Liver (tissue), 3 donors: ENCODE results near the gene PPT1.

Experiments used
- ATF3 ChIP-seq: IDR thresholded peaks from 2 replicates; pipeline ENCODE4 v1.6.1; 2016; ENCODE audit warnings: antibody characterized with exemption
- CTCF ChIP-seq: fragments of 150-350 bp; IDR thresholded peaks from 2 replicates; pipeline ENCODE4 v1.5.1; 2017; ENCODE audit warnings: improper control_type of control experiment, low read depth, low read length; ENCODE audit not compliant: missing input control
- GABPA ChIP-seq, 2 donors: IDR thresholded peaks in 1 of 2; conservative IDR thresholded peaks in 1 of 2; 2 replicates each; pipeline ENCODE4 v1.6.1; 2016; ENCODE audit warnings: antibody characterized with exemption in 2 of 2, mild to moderate bottlenecking in 1 of 2, moderate library complexity in 1 of 2
- HNF4A ChIP-seq, 2 donors: conservative IDR thresholded peaks; 2 replicates each; pipeline ENCODE4 v1.6.1; 2016; ENCODE audit warnings: antibody characterized with exemption in 2 of 2, mild to moderate bottlenecking in 2 of 2
- YY1 ChIP-seq: IDR thresholded peaks from 2 replicates; pipeline ENCODE4 v1.6.1; 2016; ENCODE audit warnings: antibody characterized with exemption, mild to moderate bottlenecking
- donor health status: healthy.
- donor health status: healthy.

GRCh38 chr1:40030528-40031135 is 66.4 kb downstream of the PPT1 start:
- TF ChIP-seq GABPA (IDR thresholded peaks at IDR 0.05 in 1 of 2, conservative IDR thresholded peaks at IDR 0.05 in 1 of 2) (no peak), HNF4A (conservative IDR thresholded peaks at IDR 0.05) (no peak), CTCF (no peak), YY1 (no peak), ATF3 (no peak)
